GM21360 (cell line): ENCODE results near the gene ITK.
"Not testable (repeated sequence)": the region's sequence is repeated elsewhere in the genome, so short reads cannot be mapped to it uniquely, and the experiment has no call there.

Experiments used
- ATAC-seq: cut with Tn5 transposase; IDR thresholded peaks from one replicate; pipeline ENCODE4 v1.9.1; 2021; ENCODE audit warnings: mild to moderate bottlenecking, moderate library complexity; ENCODE audit not compliant: unreplicated experiment

Gene ITK

DNA sequence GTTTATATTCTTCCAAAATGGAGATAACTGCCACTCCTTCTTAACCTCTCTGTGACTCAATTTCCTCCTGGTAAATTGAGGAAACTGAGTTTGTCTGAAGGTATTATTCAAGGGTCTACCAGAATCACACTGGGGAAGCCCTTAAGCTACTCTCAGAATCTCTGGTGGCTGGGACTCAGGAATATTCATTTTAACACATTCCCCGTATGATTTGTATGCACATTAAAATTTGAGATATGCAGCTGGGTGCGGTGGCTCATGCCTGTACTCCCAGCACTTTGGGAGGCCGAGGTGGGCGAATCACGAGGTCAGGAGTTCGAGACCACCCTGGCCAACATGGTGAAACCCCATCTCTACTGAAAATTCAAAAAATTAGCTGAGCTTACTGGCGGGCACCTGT is 64.1 kb downstream of the ITK start:
- not testable (repeated sequence) for ATAC-seq

DNA sequence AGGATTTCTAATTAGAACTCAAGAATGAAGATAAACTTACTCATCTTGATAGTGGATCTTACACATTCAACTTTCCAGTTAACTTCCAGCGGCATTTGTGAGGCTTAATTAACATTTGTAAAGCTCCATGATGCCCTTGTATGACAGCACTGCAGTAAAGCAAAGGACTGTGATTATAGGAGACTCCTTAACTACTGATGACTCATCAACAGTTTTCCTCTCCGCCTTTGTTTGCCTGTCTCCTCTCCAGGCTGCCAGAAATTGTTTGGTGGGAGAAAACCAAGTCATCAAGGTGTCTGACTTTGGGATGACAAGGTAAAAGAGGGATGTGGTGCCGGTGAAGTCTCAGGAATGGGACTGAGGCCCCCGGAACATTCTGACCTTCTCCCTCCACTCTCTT is 64.8 kb downstream of the ITK start:
- ATAC-seq = no peak

DNA sequence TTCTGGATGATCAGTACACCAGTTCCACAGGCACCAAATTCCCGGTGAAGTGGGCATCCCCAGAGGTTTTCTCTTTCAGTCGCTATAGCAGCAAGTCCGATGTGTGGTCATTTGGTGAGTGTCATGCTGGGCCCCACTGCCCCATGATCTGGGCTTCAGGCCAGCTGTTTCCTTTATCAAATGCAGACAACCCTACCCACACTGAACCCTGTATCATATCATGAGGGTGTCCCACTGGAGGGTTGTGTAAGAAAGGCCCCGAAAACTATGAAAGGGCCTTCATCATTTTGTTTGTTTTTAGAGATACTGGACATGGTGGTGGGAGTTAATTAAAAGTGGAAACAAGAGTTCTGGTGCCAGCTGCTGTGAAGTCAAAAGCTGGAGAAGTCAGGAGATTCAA is 65.2 kb downstream of the ITK start:
- ATAC-seq = no peak

DNA sequence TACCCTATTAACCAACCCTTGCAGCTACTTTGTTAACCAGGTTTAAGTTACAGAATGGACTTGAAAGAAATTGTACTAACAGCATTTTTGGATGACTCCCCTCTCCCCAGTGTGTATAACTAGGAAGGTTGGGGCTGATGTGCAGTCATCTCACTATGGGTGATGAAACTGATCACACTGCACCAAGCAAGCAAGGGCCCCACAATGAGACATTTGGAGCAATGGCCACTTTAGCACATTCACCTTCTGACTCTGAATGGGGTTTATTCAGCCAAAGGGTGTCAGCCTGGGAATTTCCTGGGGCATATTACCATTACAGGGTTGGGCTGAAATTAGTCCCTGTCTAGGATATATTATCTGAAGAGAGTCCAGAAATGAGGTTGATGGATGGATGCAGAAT is 66.6 kb downstream of the ITK start:
- ATAC-seq = no peak

DNA sequence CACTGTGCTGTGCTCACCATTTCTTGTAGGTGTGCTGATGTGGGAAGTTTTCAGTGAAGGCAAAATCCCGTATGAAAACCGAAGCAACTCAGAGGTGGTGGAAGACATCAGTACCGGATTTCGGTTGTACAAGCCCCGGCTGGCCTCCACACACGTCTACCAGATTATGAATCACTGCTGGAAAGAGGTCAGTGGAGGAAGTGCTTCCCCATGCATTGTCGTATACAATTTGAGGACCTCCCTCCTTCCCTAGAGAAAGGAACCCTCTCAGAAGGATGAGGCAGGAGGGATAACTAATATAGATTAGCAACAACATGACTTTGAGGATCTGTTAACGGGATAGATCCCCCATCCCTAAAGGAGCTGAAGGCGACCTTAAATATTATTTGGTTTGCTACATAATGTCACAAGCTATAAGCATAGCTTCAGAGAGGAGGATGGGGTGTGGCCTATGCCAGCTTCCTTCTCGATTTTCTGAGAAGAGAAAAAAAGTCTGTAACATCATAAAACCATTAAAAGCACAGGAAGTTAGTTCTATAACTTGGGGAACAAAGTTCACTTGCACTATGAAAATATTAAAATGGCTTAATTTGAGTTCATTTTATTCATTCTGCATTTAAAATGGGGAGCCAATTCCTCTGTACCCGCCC is 68.3 kb downstream of the ITK start:
- no peak for ATAC-seq

DNA sequence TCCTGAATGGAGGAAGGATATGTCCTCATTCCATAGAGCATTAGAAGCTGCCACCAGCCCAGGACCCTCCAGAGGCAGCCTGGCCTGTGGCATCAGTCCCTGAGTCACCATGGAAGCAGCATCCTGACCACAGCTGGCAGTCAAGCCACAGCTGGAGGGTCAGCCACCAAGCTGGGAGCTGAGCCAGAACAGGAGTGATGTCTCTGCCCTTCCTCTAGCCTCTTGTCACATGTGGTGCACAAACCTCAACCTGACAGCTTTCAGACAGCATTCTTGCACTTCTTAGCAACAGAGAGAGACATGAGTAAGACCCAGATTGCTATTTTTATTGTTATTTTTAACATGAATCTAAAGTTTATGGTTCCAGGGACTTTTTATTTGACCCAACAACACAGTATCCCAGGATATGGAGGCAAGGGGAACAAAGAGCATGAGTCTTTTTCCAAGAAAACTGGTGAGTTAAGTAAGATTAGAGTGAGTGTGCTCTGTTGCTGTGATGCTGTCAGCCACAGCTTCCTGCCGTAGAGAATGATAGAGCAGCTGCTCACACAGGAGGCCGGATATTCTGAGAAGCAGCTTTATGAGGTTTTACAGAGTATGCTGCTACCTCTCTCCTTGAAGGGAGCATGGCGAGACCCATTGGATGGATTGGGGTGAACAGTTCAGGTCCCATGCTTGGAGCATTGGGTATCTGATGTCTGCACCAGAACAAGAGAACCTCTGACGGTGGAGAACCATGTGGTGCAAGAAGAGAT is 72.2 kb downstream of the ITK start:
- peak; percentile 92 for ATAC-seq

DNA sequence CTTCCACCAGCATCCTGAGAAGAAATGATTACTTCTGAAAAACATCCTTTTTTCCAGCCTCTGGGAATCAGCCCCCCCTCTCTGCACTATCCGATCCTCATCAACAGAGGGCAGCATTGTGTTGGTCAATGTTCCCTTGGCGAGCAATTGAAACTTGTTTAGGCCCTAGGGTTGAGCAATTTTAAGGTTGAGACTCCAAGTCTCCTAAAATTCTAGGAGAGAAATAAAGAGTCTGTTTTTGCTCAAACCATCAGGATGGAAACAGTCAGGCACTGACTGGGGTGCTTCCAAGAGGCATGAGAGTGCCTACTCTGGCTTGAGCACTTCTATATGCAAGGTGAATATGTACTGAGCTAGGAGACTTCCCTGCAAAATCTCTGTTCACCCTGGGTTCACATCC is 72.9 kb downstream of the ITK start:
- peak; percentile 42 for ATAC-seq

DNA sequence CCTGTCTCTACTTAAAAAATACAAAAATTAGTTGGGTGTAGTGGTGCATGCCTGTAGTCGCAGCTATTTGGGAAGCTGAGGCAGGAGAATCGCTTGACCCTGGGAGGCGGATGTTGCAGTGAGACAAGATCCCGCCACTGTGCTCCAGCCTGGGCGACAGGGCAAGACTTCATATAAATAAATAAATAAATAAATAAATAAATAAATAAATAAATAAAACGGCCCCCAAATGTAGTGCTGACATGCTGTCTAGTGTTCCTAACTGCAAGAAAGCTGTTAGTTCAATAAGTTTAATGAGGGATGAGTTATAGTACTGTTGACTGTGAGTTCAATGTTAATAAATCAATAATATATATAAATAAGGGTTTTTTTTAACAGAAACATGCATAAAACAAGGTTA is 77.8 kb downstream of the ITK start:
- ATAC-seq = no peak

DNA sequence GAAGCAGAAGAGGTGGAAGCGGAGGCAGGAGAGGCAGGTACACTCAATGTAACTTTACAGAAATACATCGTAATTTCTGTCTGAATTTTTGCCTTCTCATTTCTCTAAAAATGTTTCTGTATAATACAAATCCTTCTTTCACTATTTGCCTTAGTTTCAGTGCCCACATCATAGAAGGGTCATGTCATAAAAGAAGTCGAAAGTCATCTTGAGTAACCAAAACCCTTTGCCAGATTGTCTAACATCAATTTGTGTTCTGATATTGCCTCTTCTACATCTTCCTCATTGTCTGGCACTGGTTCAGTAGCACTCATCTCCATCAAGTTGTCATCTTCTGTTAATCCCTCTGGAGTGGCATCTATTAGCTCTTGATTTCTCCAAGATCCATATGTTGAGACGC is 79.1 kb downstream of the ITK start:
- no peak for ATAC-seq

DNA sequence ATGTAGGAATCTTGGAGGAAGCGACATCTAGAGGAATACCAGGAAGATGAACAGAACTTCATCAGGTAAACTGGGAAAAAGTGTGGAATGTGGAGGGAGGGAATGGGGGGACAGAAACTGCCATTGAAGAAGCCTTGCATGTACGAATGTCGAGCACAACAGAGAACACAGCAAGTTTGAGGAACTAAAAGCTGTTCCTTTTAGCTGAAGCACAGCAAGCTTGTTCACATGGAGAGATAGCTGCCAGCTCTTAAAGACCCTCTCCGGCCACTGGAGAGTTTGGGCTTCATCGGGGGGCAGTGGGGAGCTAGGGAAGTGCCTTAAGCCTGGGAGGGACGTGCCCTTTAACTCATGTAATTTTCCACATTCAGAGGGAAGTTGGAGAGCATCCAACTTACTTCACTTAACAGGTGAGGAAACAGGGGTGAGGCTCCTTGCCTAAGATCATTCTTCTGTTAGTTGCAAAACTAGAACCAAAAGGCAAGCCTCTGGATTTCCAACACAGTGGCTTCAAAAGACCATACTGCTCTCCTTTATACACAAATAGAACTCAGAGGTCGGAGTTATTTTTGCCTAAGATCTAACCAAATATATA is 83.0 kb downstream of the ITK start:
- ATAC-seq = no peak

DNA sequence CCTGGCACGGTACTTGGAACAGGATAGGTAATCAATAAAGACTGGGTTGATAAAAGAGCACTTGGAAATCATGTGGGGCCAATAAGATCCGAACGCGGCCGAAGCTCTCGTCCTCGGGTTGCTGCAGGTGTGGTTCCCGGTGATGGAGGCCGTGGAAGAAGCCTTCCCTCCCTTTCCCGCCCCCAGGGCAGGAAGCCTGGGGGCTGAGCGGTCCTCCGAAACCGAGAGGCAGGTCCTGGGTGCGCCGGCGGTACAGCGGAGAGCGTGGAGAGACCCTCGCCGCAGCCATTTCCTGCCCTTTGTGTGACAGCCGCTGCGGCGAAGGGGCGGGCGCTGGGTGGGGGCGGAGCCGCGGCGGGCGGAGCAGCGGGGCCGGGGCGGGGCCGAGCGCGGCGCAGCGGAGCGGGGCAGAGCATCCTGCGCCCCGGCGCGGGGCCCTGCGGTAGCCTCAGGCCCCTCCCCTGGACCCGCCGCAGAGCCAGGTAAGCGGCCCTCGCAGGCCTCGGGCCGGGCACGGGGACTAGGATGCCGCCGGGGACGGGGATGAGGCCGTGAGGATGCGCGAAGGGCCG is 85.2 kb downstream of the ITK start, which contains the start of gene CYFIP2:
Gene CYFIP2, plus strand, starts transcription at position 410 of the 572 bp plus-strand sequence. CDS start 19,239 bp downstream, outside the sequence.
- ATAC-seq = peak; percentile 74

DNA sequence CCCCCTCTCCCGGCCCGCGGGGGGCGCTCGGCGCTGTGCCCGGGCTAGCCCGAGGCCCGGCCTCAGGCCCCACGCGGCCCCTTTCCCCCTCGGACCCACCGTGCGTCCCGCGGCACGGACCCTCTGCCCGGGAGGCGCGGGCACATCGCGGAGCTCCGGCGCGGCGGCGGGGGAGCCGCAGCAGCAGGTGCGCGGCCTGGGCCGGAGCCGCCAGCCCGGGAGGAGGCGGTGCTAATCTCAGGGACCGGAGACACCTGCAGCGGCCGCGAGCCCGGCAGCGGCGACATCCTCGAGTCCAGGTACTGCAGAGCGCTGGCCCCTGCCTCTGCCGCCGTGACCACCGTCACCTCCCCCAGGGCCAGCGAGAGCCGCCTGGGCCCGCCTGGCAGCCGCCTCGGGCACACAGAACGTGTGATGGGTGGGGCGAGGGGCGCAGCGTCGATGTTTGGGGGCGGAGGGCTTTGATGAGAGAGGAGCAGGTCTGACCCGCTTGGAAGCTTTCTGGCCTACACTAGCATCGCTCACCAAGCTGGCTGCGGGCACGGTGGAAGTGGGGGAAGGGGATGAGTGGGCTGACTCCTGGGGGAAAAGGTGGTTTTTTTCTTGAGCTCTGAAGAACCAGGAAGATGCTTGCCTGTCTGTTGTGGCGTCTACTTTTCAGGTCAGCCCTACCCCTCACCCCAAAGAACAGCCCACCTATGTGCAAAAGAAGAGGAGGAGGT is 85.8 kb downstream of the ITK start:
- ATAC-seq = peak; percentile 32

DNA sequence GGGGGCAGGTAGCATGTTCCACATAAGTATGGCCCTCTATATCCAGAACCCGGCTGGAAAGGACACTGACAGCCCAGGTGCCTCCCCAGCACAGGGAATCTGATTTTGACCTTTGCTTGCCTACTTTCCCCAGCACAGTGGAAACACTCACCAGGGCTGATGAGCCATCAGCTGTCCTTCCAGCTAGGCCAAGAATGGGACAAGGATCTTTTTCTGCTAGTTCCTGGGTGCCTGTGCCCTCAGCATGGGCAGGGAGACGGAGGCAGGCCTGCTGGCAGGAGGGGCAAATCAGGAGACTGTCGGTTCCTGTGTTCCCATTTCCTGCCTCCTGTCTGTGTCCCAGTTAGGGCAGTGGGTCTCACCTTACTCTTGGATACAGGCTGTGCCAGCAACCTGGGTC is 86.4 kb downstream of the ITK start:
- no peak for ATAC-seq

DNA sequence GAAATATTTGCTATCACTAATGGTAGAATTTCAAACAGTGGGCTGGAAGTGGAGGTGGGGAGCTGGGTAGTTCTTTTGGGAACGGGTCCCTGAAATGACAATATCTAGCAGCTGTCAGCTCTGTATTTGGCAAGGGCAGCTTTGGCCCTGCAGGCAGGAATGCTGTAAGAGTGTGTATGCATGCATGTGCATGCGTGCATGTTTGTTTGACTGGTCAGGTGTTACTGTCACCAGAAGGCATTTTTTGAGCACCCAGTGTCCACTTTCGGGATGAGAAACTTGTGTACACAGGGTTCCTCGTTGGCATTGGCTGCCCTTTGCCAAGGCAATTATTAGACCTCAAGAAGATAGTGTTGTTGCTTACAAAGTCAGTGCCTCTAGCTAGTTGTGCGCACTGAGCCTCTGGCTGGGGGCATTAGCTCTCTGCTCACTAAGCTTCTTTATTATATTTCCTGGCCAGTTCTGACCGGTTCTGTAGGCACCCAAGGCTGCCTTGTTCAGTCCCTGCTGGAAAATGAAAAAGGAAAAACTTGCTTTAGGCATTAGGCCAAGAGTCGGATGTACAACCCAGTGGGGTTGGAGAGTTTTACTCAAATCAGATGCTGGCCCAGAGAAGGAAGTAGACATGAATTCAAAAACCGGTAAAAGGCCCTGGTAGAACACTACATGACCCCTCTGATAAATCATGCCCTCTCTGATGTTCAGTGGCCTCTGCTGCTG is 87.3 kb downstream of the ITK start:
- no peak for ATAC-seq

DNA sequence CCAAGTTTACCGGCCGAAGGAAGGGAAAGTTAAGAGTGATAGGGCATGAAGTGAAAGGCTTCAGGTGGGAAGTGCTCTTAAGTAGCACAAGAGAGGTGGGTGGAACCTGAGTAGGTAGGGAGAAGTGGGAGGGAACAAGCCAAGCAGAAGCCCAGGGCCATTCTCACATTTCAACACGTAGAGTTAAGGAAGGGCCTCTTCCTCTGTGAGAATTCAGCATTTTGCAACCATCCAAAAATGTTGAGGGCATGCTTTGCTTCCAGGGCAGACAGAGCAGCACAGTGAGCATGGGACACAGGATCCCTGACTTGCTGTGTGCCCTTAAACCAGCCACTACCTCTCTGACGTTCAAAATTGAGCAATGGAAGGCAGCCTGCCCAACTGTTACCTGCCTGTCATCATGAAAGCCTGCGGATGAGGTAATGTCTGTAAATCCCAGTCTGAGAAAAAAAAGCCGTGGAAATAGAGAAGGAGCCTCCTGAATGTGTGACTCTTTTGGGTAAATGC is 88.6 kb downstream of the ITK start:
- ATAC-seq = no peak

DNA sequence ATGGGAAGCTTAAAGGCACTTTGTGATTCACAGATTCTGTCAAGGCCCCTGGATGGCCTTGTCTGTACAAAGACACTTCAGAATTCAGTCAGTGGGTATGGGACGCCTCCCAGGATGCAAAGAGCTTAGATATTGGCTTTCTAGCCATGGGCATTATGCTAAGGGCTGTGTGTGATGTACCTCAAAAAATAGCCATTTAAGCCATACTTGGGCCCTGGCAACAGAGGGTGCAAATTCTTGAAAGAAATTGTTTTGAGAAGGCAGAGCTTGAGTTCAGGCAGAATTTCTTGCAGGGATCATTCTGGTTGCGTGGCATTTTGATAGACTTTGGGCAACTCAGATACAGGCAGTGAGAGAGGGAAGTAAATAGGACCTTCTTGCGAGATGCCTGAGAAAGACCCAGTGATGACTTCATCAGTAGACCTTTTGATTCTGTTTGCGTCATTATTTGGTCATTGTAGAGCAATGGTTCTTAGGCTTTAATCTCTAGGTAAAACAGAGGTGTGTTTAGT is 89.2 kb downstream of the ITK start:
- no peak for ATAC-seq

DNA sequence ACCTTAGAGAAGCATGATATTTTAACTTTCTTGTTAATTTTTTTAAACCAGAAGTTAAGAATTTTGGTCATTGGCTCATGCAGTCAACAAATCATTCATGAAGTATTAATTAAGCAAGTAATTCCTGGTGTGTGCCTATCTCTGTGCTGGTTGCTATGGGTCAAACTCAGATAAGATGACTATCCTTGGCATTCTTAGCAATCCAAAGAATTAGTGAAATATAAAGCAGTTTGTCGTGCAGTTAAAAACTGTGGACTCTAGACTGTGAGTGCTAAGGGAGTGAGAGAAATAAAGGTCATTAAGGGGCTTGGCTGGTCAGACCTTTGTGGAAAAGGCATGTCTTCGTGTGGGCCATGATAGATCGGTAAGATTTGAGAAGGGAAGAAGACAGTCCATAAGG is 90.1 kb downstream of the ITK start:
- no peak for ATAC-seq

DNA sequence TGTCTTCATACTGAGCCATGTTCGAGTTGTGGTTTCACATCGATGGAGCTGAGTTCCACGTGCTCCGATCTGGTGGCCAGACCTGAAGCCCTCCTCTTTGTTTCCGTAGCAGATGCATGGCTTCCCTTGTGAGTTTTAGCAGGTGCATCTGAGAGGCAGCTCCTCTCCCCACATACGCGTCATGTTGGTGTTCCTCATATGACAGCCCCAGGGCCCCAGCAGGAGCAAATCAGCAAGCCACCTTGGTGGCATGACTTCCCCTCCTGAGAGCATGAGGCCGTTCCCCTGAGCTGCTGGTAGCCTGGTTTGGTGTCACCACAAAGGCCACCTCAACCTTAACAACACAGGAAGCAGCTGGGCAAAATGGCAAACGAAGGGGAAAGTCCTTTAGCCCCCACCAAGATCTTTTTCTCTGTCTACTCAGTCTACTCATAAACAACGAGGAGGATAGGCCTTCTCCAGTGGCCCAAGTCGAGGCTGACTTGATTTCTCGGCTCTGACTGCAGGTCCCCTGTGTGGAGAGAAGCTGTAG is 91.2 kb downstream of the ITK start:
- peak; percentile 84 for ATAC-seq

DNA sequence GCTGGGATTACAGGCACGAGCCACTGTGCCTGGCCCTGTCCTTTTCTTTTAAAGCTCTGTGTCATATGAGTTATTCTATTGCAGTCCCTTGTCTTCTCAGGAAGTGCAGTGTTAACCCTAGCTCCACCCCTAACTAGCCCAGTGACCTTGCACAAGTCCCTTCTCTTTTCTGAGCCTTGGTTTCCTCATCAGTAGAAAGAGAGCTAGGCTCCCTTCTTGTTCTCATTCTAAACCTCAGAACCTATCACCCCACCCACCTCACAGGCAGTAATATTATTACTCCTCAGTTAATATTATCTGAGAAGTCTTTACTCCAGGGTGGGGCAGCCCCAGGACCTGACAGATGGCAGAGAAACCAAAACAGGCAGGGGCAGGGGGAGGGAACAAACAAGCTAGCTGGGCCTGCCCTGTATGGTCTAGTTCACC is 92.5 kb downstream of the ITK start:
- peak; percentile 32 for ATAC-seq

DNA sequence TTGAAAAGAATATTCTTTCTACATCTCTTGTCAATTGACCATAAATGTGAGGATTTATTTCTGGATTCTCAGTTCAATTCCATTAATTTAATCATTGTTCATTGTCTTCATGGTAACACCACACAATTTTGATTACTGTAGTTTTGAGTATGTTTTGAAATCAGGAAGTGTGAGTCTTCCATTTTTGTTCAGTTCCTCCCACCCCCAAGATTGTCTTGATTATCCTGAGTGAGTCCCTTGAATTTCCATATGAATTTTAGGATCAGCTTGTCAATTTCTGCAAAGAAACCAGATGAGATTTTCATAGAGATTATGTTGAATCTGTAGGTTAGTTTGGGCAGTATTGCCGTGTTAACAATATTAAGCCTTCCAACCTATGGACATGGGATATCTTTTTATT is 94.8 kb downstream of the ITK start:
- ATAC-seq = no peak
